GM21390 (cell line): ENCODE measurements around the gene SCAPER.
"Not testable (repeated sequence)": the region's sequence is repeated elsewhere in the genome, so short reads cannot be mapped to it uniquely, and the experiment has no call there.

Source experiments
- ATAC-seq: cut with Tn5 transposase; IDR thresholded peaks from one replicate; pipeline ENCODE4 v1.9.1; 2021; ENCODE audit not compliant: unreplicated experiment

The SCAPER gene

DNA sequence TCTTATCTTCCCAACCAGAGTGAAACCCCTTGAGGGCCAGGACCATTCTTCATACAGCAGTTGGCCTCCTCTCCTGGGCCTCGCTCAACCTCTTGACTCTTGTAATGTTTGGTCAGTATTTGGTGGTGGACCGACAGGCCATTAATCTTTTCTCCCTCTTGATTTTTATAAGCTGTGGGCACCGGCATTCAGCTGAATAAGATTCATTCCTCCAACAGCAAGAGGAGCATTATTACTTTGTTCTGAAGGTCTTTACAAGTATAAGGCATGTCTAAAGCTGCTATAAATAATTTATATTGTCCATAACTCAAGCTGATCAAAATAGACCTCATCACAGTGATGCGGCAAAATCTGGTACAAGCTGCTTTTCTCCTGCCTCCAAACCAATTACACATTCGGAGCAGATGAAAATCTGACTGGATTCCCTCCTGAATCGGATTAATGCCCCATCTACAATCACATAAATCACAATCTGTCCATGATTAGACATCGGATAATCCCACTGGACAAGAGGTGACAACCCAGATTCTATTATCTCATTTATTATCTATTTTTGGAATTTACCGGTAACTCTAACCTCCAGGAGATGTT lies 576.9 kb downstream of the SCAPER start:
- ATAC-seq: no peak

DNA sequence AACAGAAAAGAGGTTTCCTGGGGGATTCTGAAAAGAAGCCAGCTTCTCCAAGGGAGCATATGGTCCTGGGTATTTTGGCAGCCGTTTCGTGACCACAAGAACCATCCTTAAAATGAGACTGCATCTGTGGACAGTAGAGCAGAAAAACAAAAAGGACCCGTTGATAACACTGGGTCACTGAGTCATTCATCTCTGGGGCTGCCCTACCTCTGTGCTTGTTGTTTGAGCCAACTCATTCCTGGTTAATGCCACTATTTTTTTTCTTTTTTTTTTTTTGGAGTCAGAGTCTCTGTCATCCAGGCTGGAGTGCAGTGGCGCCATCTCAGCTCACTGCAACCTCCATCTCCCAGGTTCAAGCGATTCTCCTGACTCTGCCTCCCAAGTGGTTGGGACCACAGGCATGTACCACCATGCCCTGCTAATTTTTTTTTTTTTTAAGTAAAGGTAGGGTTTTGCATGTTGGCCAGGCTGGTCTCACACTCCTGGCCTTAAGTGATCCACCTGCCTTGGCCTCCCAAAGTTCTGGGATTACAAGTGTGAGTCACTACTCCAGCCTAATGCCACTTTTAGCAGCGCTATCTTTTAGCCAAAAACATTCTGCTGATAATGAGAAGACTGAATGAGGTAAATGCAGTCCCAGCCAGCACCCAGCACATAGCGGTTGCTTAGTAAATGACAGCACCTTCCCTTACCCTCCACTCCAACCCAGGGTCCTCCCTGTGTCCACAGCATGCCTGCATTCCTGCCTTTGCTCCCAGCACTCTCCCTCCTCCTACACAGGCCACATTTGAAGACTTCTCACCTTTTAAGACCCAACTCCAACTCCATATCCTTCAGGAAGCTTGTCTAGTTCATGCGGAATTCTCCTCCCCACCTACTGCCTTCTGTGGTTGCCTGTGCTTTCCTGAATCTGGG lies 577.7 kb downstream of the SCAPER start:
- ATAC-seq: no peak

DNA sequence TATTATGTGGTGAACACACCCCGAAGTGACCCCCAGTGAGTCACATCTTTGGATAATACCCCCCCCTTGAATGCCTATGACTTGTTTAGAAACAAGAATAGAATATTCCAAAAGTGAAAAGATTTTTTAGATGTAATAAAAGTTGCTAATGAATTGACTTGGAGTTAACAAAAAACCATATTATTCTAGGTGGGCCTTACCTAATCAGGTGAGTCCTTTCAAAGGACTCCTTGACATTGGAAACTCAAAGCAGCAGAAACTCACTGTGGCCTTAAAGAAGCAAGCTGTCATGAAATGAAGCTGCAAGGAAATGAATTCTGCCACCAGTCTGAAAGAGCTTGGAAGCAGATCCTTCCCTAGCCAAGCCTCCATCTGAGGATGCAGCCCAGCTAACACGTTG lies 579.4 kb downstream of the SCAPER start:
- ATAC-seq: no peak

DNA sequence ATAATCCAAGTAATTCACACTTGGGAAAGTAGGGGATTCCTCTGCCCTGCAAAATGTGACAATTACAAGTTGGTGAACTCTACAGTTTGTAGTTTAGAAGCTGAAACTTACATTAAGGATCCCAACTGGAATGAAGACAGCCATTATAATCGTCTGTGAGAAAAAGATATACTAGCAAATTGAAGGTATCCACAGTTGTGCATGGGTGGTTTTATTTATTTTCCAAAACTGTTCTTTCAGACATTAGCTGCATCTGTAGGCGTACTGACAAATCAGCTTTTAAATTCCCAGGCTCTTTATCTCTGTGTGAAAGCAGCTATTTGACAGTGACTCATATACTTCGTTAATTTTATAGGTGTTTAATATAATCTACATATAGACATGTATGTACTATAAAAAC lies 581.1 kb downstream of the SCAPER start:
- ATAC-seq: no peak

DNA sequence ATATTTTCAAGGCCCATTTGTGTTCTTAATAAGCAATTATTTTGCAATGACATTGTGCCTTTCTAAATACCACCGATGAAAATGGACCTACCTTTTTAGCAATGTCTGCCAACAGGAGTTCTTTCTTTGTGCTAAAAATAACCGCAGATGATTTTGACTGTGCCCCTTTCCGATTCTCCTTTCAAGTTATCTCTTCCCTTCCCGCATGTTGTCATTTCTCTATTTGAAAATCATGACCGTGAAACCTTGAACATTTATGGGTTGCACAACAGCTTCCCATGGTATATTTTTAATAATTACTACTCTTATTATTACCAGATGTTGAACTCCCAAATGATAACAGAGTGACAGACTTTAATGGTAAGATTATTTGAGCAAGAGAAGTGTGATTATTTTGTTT lies 583.5 kb downstream of the SCAPER start:
- ATAC-seq: no peak

DNA sequence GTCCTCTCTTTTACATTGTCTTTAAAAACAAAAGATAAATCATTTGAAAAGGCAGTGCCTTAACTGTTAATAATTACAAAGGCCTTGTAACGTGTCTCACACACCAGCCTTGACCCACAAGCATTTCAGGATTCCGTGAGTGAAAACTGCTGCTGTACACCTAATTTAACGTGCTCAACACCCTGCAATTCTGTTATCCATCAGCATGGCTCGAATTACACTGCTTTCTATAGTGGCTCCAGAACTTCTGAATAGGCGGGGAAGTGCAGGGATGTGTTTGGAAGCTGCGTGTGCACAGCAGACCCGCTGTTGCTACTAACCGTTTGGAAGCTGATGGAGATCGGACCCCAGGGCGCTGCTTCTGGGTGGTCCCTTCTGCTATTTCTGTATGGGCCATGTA lies 584.0 kb downstream of the SCAPER start:
- no peak for ATAC-seq

DNA sequence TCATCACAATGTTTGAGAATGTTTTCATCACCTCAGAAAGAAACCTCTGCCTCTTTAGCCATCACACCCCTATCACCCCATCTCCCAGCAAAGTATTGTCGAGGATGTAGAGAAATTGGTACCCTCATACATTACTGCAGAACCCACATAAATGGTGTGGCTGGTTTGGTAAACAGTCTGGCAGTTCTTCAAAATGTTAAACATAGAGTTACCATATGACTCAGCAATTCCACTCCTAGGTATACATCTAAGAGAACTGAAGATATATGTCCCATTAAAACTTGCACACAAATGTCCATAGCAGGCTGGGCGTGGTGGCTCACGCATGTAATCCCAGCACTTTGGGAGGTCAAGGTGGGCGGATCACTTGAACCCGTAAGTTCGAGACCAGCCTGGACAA lies 585.1 kb downstream of the SCAPER start:
- ATAC-seq: no peak

DNA sequence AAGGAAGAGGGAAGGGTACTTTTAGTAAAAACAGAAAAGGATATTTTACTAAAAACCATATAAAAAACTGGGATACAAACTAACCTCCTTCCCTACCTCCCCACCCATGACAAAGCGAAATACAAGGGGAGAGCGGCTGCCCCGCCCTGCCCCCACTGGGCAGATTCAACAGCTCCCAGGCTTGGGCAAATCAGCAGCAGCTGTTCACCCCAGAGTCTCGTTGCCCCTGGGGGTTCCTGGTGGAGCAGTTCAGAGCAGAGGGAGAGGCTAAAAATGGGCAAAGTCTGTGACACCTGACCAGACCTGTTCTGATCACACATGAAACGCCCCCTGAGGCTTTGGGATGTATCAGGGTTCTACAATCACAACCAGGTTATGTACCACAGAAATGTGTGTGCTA lies 591.4 kb downstream of the SCAPER start:
- no peak for ATAC-seq

DNA sequence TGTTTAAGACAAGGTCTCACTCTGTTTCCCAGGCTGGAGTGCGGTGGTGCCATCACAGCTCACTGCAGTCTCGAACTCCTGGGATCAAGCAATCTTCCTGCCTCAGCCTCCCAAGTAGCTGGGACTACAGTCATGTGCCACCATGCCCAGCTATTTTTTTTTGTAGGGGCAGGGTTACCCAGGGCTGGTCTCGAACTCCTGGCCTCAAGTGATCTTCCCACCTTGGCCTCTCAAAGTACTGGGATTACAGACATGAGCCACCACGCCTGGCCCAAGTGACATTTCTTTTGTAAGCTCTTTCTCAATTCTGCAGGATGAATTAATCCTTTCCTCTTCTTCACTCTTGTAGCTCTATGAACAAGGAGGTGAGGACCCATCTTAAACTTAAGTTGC lies 592.0 kb downstream of the SCAPER start:
- not testable (repeated sequence) for ATAC-seq

DNA sequence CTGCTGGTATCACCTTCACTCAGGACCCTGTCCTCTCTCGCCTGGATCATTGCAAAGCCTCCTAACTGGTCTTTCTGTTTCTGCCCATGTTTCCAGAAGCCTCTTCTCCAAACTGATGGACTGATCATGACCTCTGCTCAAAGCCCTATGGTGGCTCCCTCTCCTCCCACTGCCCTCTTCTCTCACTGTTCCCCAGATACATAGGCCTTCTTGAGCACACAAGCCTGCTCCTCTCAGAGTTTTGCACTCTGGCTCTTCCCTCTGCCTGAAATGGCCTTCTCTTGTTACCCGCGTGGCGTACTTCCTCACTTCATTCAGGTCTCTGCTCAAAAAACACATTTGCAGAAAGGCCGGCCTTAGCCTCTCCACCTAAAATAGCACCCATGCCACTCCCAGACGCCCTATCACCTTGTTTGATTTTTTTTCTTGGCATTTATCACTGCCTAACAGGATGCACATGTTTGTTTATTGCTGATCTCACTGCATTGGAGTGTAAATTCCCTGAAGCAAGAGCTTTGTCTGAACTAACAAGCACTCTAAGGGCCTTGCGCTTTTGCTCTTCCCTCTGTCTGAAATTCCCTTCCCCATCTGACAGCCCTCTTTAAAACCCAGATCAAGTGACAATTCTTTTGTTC lies 592.5 kb downstream of the SCAPER start:
- ATAC-seq: no peak

DNA sequence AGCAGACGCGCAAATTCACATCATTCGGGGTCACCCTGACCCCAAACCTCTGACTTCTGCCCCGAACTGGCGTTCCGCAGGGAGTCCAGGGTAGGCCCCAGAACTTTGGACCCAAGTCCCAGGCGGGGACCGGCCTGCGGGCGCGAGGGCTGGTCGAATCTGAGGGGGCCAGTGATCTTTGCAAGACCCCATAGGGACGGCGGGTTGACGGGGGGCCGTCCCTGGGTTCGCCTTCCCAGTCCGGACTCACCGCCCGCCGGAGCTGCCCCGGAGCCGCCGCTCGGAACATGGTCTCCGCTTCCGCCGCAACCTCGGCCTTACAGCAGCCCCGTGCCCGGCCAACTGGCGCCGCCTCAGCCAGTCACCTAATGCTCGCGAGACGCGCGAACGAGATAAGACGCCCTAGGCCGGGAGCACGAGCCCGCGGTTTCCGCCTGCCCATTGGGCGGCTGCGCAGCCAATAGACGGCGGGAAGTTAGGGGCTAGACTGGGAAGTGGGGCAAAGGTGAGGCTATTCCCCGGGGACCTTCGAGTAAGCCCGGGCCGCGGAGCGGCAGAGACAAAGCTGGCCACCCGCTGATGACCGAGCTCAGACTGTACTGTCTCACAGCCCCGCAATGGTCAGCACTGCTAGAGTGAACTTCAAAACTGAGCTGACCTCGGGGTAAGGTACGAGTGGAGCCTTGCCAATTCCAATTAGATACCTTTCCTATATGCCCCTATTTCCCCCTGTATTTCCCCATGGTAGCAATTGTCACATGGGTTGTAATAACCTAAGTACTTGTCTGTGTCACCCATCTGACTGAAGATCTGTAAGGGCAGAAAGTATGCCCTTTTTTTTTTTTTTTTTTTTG lies 593.8 kb downstream of the SCAPER start, which contains the start of gene ETFA:
Gene ETFA (minus strand): TSS at position 370 of the 854 bp plus-strand sequence. CDS start 81 bp downstream, at position 289.
- peak; percentile 98 for ATAC-seq

DNA sequence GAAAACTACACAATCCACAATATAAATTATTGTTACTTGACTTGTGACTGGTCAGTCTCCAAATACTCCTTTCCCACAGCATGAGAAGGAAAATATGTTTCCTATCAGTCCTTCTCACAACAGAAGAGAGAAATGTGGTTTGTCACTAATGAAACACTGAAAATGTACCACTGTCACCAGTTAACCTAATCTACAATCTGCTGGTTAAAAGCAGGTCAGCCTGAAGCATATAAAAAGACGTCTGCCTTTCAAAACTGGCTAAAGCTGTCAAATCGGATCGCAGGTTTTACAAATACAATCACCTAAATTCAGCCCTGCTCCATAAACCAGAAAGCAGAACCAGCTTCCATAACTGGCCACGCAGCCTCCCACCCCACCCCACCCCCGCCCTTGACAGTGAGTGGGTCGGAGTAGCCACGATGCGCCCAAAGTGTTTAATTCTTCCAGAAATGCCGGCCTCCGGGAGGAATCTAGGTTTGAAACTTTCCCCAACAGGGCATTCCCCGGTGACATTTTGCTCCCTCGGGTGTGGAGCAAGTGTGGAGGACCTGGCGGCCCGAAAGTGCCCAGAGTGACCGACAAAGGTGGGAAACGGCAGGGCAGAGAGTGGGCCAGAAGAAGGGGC lies 594.6 kb downstream of the SCAPER start:
- ATAC-seq: no peak

DNA sequence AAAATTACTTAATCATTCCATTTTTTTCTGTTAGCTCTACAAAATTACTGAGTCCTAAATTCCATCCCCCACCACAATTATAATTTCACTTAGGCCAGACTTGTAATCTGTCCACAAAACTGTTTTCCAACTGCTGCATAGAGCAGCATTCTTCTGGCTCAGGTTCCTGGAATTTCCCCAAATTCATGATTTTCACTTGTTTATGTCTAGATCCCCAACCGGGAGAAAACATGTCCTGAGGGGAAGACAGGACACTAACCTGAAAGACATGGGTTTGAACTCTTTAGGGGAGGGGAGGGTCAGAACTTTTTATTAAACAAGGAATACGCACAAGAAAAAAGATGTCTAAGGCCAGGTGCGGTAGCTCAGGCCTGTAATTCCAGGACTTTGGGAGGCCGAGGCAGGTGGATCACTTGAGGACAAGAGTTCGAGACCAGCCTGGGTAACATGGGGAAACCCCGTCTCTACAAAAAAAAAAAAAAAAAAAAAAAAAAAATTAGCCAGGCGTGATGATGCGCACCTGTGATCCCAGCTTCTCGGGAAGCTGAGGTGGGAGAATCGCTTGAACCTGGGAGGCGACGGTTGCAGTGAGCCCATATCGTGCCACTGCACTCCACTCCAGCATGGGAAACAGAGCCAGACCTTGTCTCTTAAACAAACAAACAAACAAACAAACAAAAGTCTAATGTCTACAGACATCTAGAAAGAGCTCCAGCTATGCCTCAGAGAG lies 595.4 kb downstream of the SCAPER start:
- no peak for ATAC-seq

DNA sequence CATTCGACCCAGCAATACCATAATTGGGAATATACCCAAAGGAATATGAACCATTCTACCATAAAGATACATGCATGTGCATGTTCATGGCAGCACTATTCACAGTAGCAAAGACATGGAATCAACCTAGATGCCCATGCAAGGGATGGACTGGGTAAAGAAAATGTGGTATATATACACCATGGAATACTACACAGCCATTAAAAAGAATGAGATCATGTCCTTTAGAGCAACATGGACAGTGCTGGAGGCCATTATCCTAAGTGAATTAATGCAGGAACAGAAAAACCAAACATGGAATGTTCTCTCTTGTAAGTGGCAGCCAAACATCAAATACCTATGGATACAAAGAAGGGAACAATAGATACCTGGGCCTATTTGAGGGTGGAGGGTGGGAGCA lies 601.2 kb downstream of the SCAPER start:
- ATAC-seq: no peak

DNA sequence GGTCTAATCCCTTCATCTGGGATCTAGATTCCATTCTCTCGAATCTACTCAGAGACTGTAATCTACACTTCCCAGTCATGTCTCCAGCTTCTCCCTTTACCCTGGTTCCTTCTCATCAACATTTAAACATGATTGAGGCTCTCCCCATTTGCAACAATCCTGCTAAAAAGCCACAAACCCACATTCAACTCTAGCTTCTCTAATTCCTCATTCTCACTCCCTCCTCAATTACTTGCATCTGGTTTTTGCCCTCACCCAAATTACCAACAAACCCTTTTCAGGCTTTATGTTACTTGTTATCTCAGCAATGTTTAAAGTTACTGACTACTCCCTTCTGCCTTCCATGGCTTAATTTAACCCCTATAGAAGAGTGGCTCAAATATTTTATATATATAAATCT lies 605.4 kb downstream of the SCAPER start:
- ATAC-seq: no peak

DNA sequence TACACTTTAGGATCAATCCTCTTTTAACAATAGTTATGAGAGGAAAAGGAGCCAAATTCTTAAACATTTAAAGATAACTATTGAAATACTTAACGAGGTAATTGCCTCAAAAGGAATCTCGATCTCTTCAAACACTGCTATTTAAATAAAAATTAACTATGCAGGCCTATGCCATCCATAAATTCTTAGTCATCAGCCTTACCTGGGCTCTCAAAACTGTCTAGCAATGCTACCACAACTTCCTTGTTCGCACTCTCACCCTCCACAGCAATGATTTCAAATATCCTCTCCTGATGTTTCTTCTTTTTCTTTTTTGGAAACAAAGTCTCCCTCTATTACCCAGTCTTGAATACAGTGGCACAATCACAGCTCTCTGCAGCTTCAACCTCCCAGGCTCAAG lies 606.2 kb downstream of the SCAPER start:
- ATAC-seq: no peak

DNA sequence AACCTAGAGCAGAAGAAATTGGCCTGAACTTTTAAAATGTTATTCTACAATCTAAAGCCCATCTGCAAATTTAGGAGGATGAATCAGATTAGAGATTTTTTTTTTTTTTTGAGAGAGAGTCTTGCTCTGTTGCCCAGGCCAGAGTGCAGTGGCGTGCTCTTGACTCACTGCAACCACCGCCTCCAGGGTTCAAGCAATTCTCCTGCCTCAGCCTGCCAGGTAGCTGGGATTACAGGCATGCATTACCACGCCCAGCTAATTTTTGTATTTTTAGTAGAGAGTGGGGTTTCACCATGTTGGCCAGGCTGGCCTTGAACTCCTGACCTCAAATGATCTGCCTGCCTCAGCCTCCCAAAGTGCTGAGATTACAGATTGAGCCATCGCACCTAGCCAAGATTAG lies 607.2 kb downstream of the SCAPER start:
- not testable (repeated sequence) for ATAC-seq
